Stimulated activated CD4-positive, alpha-beta T cell treated with anti-CD3 and anti-CD28 coated beads, Interleukin-4, amount 100 ng/mL, for 1 hour (primary cell): ENCODE measurements around the gene PTPN14.

Source experiments
- DNase-seq: peaks from one replicate; pipeline ENCODE4 v3.0.0-alpha.2; 2020

Gene PTPN14

GRCh38 chr1:214567481-214567980, 16.1 kb upstream of the PTPN14 start:
- DNase-seq, result no peak

- DNase-seq, result no peak
These were observed 15.0 kb upstream of the PTPN14 start for GRCh38 chr1:214566158-214567104.

GRCh38 chr1:214565310-214565709, 13.9 kb upstream of the PTPN14 start:
- DNase-seq, result no peak

- no peak for DNase-seq
These were observed 12.5 kb upstream of the PTPN14 start for GRCh38 chr1:214563881-214564280.

DNA sequence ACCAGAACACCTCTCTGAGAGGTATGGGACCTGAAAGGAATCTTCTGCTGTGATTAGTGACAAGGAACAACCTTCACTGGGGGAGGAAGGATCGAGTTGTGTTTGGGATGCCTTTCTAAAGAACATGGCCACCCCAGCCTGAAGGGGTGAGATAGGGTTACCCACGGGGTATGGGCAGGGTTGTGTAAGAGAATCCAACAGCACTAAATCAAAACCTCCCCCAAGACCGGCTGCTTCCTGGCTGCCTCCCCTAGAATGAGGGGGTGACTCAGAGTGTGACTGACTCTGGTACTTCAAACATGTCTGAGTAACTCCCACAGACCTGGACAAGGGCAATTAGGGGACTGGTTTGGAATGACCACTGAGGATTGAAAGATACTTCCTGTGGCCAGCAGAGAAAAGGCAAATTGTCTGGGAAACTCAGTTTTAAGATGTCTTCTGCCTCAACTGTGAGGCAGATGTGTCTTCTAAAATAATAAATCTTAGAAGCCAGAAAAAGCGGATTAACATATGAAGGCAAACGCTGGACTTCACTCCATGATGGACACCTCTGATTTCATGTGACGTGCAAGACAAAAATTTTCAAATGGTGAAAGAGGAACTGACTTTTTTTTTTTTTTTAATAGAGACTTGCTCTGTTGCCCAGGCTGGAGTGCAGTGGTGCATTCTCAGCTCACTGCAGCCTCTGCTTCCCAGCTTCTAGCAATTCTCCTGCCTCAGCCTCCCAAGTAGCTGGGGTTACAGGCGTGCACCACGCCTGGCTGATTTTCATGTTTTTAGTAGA, 6.7 kb upstream of the PTPN14 start:
- no peak for DNase-seq

GRCh38 chr1:214553142-214553710, 1.8 kb upstream of the PTPN14 start:
- DNase-seq, result no peak

DNA sequence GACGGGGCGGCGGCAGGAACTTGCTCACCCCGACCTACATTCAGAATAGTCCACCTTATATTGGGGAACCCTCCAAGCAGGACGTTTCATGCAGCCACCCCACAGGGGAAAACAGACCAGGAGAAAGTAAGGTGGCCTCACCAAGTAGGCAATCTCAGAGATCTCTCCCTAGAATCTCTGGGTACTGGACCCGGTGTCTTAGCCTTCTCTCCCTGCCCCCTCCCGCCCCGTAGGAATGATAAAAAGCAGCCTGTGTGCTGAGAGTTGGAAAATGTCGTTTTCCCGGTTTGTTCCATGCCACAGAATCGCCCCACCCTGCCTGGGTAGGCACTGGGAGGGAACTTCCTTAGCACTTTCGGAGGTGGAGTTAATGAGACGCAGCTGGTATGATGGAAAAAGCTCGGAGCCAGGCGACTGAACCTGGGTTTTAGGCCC, 789 bp upstream of the PTPN14 start:
- DNase-seq, result no peak

DNA sequence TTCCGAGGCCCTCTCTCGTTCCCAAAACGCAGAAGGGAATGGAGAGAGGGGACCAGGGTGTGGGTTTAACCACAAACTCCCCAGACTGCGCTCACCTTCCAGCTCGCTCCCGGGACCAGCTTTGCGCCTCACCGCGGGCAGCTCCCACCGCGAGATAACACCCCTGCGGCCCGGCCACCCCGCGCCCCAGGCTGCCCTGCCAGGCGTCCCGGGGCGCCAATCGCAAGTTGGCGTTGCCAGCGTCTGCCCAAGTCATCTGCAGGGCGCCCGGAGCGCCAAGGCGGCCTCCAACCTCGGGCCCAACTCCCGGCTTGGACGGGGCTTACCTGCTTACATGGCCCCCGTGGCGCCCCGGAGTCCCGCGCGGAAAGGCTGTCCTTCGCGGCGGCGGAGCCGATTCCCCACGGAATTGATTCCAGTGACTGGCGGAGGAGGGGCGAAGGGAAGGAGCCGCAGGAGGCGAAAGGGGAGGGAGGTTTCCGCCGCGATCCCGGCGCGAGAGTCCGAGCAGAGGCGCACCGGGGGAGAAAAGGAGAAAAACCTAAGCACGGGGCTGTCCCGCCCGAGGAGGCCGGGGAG, 456 bp downstream of the PTPN14 start:
- no peak for DNase-seq

DNA sequence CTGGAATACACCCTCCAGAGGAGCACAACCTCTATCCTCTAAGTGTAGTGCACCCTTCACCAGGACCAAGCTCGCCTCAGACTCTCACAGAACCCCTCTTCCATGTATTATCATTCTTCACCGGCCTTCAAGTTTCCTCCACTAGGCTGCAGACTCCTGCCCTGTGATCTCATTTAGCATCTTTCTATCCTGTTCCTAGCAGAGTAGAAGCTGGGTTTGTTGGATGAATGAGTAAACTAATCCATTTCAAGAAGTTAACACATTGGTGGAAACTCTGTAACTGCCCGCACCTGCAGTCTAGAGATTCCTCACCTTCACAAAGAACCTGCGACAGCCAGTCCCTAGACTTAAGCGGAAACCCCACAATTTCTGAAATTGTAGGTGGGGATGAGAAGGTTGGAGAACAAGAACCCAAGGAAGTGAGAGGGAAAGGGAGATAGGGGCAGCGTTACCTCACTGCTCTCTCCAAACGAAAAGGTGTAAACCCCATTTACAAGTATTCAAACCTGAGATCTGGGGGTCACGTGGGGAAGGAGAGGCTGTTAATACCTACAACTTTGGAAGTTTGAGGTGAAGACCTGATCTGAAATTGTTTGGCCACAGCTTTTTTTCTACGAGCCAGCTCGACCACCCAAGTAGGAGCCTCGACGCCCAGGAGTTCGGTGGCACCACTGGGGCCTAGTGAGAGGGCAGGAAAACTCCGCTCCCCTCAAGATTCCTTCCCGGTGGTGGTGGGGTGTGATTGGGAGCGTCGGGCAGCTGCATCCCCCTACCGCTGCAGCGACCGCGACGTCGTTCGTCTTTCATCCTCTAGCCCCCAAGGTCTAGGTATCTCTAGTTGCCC, 1.2 kb downstream of the PTPN14 start:
- no peak for DNase-seq

DNA sequence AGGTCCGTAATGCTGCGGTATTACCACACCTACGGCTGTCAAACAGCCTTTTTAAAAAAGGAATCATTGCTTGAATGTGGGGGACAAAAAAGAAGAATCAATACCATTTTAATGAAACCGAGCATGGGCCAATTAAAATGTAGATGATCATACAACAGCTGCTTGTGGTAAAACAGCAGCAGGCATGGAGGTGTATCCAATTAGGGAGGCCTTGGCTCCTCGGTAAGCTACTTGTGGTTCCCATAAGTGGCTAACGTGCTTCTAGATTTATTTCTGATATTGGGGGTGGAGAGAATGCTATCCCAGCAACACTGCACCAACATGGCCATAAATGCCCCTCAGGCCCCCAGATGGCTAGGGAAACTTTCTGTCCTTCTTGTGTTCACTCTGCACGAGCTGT, 1.8 kb downstream of the PTPN14 start:
- DNase-seq, result no peak

- DNase-seq, result no peak
These were observed 2.4 kb downstream of the PTPN14 start for GRCh38 chr1:214548988-214549387.

GRCh38 chr1:214548271-214548670, 3.1 kb downstream of the PTPN14 start:
- no peak for DNase-seq

DNA sequence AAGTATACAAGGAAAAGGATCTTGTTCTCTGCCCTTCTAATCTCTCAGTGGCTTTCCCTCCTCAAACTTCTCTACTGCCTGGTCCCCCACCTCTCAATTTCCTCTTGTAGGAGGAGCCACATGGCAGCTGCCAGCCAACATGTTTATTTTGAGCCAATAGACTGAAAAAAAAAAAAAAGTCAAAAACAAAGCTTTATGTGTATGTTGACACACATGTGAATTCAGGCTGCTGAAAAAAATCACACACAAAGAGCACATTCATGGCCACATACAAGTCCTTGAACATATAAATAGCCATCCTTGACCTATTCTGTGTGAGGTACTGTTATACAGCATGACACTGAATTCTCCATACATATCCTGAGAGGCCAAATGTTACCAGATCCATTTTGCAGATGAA, 3.7 kb downstream of the PTPN14 start:
- no peak for DNase-seq

DNA sequence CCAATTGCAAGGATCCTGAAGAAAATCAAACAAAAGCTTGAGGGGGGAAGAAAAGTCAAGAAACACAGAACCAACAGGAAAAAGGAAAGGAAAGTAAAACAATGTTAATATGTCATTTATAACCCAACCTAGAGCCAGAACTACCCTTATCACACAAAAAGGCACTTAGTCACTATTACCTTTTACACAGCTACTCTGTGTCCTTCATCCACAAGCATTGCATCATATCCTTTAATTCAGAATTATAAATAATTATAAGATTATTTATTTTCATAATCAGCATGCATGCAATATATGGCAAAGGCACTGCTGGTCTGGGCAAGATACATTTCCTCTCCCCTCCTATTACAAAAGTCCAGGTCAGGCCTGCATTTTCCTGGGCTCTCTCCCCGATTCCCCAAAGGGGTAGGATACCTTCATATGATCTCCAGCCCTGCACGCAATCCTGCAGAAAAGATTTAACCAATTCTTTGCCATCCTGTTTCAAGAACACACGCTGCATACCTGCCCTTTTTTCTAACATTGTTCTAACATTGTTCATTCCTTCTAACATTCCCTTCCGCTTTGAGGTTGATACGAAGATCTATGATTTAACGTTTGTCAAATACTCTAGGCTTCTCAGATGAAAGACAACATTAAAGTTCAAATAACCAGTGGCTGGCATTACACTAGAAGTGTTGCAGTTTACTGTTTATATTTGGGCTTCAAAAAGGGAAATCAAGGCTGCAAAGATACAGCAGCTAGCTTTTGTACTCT, 4.3 kb downstream of the PTPN14 start:
- DNase-seq, result no peak

GRCh38 chr1:214546084-214546483, 5.3 kb downstream of the PTPN14 start:
- DNase-seq, result no peak

DNA sequence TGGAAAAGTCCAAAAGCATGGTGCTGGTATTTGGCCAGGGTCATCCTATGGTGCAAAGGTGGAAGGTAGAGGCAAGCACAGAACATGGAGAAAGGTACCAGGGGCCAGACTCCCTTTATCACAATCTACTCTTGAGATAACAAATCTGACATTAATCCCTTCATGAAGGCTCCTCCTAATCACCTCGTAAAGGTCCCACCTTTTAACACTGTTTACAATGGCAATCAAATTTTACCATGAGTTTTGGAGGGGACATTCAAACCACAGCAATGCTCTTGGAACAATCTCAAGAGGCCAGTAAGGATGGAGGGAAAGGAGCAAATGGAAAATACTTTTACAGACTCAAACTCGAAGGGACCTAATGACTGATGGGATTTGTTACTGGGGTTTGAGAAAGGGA, 6.1 kb downstream of the PTPN14 start:
- DNase-seq, result no peak

- no peak for DNase-seq
These were observed 6.6 kb downstream of the PTPN14 start for GRCh38 chr1:214544791-214545190.

GRCh38 chr1:214542275-214543199, 8.9 kb downstream of the PTPN14 start:
- no peak for DNase-seq

- no peak for DNase-seq
These were observed 9.7 kb downstream of the PTPN14 start for GRCh38 chr1:214541693-214542092.

- no peak for DNase-seq
These were observed 10.2 kb downstream of the PTPN14 start for GRCh38 chr1:214541206-214541605.
